IMR-90 (cell line): ENCODE results near the gene TMEM131L.

Experiments used
- BHLHE40 ChIP-seq: fragments of 150-350 bp; IDR thresholded peaks from 2 replicates; pipeline ENCODE4 v1.6.1; 2016; ENCODE audit warnings: mild to moderate bottlenecking, low read depth, low read length
- CEBPB ChIP-seq: IDR thresholded peaks from 2 replicates; pipeline ENCODE4 v1.6.1; 2012; ENCODE audit warnings: low read depth, low read length, improper control_type of control experiment
- FOS ChIP-seq: fragments of 150-350 bp; IDR thresholded peaks from 2 replicates; pipeline ENCODE4 v1.6.1; 2016; ENCODE audit warnings: low read depth, low read length
- MXI1 ChIP-seq: IDR thresholded peaks from 2 replicates; pipeline ENCODE4 v1.6.1; 2012; ENCODE audit warnings: low read depth, mild to moderate bottlenecking, low read length, moderate library complexity, borderline replicate concordance
- NFE2L2 ChIP-seq: fragments of 150-350 bp; IDR thresholded peaks from 2 replicates; pipeline ENCODE4 v1.6.1; 2016; ENCODE audit warnings: low read depth, mild to moderate bottlenecking, low read length
- POLR2A ChIP-seq: IDR thresholded peaks from 2 replicates; pipeline ENCODE4 v1.6.1; 2012; ENCODE audit warnings: mild to moderate bottlenecking, low read depth, low read length
- RAD21 ChIP-seq: IDR thresholded peaks from 2 replicates; pipeline ENCODE4 v1.6.1; 2012; ENCODE audit warnings: low read length, improper control_type of control experiment
- SMC3 ChIP-seq: fragments of 150-350 bp; IDR thresholded peaks from 2 replicates; pipeline ENCODE4 v1.6.1; 2016; ENCODE audit warnings: low read depth, mild to moderate bottlenecking, antibody characterized with exemption, low read length, moderate library complexity
- TF ChIP-seq, protein P1 (sequence below): conservative IDR thresholded peaks from 2 replicates; pipeline ENCODE4 v1.5.1; 2012; ENCODE audit warnings: mild to moderate bottlenecking, low read depth, low read length, improper control_type of control experiment
- TF ChIP-seq, protein P2 (sequence below): fragments of 150-350 bp; IDR thresholded peaks from 2 replicates; pipeline ENCODE4 v1.6.1; 2017; ENCODE audit warnings: mild to moderate bottlenecking, antibody characterized with exemption, low read length, low read depth

DNA sequence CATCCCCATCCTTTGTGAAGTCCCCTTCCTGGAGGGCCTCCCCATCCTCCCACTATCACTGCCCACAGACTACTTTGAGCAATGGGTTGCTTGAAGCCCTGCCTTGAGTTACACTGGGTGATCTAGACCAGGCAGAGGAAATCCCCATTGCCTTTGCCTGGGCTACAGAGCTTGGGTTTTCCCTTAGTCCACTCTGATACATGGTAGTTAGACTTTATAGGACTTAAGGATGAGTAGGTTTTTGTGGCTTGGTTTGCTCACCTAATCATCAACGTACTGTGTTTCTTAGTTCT is 56.6 kb downstream of the TMEM131L start:
- TF ChIP-seq MXI1 = no peak
- TF ChIP-seq, protein P1, sequence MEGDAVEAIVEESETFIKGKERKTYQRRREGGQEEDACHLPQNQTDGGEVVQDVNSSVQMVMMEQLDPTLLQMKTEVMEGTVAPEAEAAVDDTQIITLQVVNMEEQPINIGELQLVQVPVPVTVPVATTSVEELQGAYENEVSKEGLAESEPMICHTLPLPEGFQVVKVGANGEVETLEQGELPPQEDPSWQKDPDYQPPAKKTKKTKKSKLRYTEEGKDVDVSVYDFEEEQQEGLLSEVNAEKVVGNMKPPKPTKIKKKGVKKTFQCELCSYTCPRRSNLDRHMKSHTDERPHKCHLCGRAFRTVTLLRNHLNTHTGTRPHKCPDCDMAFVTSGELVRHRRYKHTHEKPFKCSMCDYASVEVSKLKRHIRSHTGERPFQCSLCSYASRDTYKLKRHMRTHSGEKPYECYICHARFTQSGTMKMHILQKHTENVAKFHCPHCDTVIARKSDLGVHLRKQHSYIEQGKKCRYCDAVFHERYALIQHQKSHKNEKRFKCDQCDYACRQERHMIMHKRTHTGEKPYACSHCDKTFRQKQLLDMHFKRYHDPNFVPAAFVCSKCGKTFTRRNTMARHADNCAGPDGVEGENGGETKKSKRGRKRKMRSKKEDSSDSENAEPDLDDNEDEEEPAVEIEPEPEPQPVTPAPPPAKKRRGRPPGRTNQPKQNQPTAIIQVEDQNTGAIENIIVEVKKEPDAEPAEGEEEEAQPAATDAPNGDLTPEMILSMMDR = no peak
- no peak for TF ChIP-seq FOS
- no peak for TF ChIP-seq RAD21
- TF ChIP-seq, protein P2, sequence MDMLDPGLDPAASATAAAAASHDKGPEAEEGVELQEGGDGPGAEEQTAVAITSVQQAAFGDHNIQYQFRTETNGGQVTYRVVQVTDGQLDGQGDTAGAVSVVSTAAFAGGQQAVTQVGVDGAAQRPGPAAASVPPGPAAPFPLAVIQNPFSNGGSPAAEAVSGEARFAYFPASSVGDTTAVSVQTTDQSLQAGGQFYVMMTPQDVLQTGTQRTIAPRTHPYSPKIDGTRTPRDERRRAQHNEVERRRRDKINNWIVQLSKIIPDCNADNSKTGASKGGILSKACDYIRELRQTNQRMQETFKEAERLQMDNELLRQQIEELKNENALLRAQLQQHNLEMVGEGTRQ = no peak
- TF ChIP-seq CEBPB = no peak
- TF ChIP-seq BHLHE40 = no peak
- TF ChIP-seq POLR2A = no peak
- TF ChIP-seq SMC3 = no peak
- no peak for TF ChIP-seq NFE2L2
